ENCODE measurements around the gene CMIP. TPM values are rescaled to one million over a fixed set of nuclear protein-coding genes. Genes with fewer than 3 reads are reported as not detected.

CMIP gene
- polyA plus RNA-seq, 3 donors: 0.85 to 61.9 (median 0.93) TPM

DNA sequence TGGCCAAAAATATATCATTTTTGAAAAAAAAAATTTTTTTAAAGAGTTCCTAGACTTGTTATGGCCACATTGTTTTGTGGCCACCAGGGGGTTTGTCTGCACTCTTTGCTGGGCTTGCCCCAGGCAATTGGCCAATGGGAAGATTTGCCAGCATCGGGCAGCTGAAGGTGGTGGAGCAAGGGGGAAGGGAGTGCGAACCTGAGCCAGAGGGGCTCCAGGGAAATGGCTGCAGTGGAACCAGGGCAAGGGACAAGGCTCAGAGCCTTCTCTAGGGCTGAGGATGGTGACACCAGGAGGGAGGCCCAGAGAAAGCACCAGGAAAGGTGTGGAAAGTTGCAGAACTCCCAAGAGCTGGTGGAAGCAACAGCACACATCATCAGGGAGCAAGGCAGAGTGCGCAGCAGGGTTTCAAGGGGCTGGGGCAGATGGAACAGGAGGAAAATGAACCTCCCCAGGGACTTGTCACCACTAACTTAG is 15.5 kb upstream of the CMIP start:
- Mint-ChIP-seq H3K36me3 (peaks cover 0 to 10% of the 10 kb centered on the region in 2 donors), H3K27ac (peak overlapping the region in 3 of 7 donors; percentile 33 to 59 (median 50)), H3K9me3 (peaks cover 0 to 2% (median 0%) of the 10 kb centered on the region in 7 donors), H3K4me1 (peaks cover 54% of the 10 kb centered on the region), H3K4me3 (peak overlapping the region in 1 of 2 donors; percentile 52), H3K27me3 (ENCODE audit: low read depth in 3 of 3) (peaks cover 0 to 8% (median 4%) of the 10 kb centered on the region in 3 donors)
- TF ChIP-seq, protein P1, sequence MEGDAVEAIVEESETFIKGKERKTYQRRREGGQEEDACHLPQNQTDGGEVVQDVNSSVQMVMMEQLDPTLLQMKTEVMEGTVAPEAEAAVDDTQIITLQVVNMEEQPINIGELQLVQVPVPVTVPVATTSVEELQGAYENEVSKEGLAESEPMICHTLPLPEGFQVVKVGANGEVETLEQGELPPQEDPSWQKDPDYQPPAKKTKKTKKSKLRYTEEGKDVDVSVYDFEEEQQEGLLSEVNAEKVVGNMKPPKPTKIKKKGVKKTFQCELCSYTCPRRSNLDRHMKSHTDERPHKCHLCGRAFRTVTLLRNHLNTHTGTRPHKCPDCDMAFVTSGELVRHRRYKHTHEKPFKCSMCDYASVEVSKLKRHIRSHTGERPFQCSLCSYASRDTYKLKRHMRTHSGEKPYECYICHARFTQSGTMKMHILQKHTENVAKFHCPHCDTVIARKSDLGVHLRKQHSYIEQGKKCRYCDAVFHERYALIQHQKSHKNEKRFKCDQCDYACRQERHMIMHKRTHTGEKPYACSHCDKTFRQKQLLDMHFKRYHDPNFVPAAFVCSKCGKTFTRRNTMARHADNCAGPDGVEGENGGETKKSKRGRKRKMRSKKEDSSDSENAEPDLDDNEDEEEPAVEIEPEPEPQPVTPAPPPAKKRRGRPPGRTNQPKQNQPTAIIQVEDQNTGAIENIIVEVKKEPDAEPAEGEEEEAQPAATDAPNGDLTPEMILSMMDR (IDR thresholded peaks at IDR 0.05): peak; percentile 82
- Histone ChIP-seq H3K9me3 (replicated peaks in 1 of 2; ENCODE audit: control insufficient read depth in 1 of 2, insufficient read depth in 1 of 2, low read length in 2 of 2) (no peaks in the 10 kb centered on the region), H4K20me1 (ENCODE audit: insufficient read depth, low read length) (no peaks in the 10 kb centered on the region), H3K27me3 (ENCODE audit: control insufficient read depth in 2 of 2, insufficient read depth in 2 of 2, low read length in 2 of 2) (no peaks in the 10 kb centered on the region), H3K4me2 (replicated peaks; ENCODE audit: extremely low read depth, low read length, poor library complexity, severe bottlenecking) (no peak overlapping the region), H3K4me3 (replicated peaks in 1 of 3; ENCODE audit: low read depth in 2 of 3, low read length in 3 of 3) (no peak overlapping the region), H3K4me1 (ENCODE audit: control insufficient read depth in 1 of 2, insufficient read depth in 2 of 2, low read length in 2 of 2) (peaks cover 47 to 57% of the 10 kb centered on the region in 2 donors), H3K27ac (ENCODE audit: low read depth in 1 of 2, low read length in 2 of 2) (no peak overlapping the region), H3K36me3 (replicated peaks in 1 of 2; ENCODE audit: control insufficient read depth in 1 of 2, insufficient read depth in 2 of 2, low read length in 2 of 2) (no peaks in the 10 kb centered on the region), H3K9ac (ENCODE audit: insufficient read depth, low read length, poor library complexity, severe bottlenecking) (no peak overlapping the region), H3K79me2 (ENCODE audit: insufficient read depth, low read length) (peaks cover 3% of the 10 kb centered on the region), H2AFZ (ENCODE audit: insufficient read depth, low read depth, low read length, poor library complexity, severe bottlenecking) (peak overlapping the region; percentile 26)
- 22% methylated on average over 2 of the region's 3 CpGs for WGBS (ENCODE audit: insufficient coverage)
- intact Hi-C loops (cut with micrococcal nuclease): loop anchor here in 1 of 2 donors (10.0 kb wide), 1 partner anchor 46 kb away; no protein-coding TSS in a partner anchor
- DNase-seq: peak; percentile 62 to 76 (median 69)

DNA sequence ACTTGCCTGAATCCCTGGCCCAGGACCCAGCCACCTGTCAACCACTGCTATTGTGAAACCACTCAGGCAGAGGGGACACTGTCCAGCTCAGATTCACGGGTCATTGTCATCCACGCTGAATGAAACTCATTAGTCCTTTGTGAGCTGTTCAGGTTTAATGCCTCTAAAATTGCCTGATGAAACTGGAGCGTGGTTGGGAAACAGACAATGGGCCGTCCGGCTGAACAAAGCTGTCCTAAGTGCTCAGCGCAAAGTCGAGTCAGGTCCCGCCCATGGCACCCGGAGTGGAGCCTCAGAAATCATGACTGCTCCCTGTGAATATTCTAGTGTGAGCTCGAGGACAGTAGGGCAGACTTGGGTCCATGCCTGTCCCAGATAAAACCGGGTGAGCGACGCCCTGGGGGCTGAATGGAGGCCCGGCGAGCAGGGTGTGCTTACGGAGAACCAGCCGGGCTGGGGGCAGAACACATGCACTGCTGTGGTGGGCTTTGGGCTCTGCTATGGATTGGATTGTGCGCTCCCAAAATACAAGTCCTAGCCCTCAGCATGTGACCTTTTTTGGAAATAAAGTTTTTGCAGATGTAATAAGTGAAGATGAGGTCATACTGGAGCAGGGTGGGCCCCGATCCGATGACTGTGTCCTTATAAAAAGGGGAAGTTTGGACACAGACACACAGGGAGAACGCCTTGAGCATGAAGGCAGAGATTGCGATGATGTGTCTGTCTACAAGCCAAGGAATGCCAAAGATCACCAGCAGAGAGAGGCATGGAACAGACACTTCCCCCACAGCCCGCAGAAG is 12.9 kb upstream of the CMIP start:
- peaks cover 0 to 10% (median 7%) of the 10 kb centered on the region in 3 donors for H3K27me3 Mint-ChIP-seq (ENCODE audit: low read depth in 3 of 3)
- no peak overlapping the region for H2AFZ ChIP-seq (ENCODE audit: insufficient read depth, low read depth, low read length, poor library complexity, severe bottlenecking)
- H4K20me1 ChIP-seq (ENCODE audit: insufficient read depth, low read length): no peaks in the 10 kb centered on the region
- peaks cover 31 to 41% of the 10 kb centered on the region in 2 donors for H3K4me1 ChIP-seq (ENCODE audit: control insufficient read depth in 1 of 2, insufficient read depth in 2 of 2, low read length in 2 of 2)
- no peaks in the 10 kb centered on the region for H3K36me3 ChIP-seq (replicated peaks in 1 of 2; ENCODE audit: control insufficient read depth in 1 of 2, insufficient read depth in 2 of 2, low read length in 2 of 2)
- peaks cover 0 to 2% (median 0%) of the 10 kb centered on the region in 7 donors for H3K9me3 Mint-ChIP-seq
- WGBS (ENCODE audit: insufficient coverage): 72% methylated on average over 22 of the region's 23 CpGs
- H3K4me1 Mint-ChIP-seq: peaks cover 41% of the 10 kb centered on the region
- no peaks in the 10 kb centered on the region for H3K9me3 ChIP-seq (replicated peaks in 1 of 2; ENCODE audit: control insufficient read depth in 1 of 2, insufficient read depth in 1 of 2, low read length in 2 of 2)
- peaks cover 0 to 8% of the 10 kb centered on the region in 2 donors for H3K36me3 Mint-ChIP-seq
- H3K4me3 ChIP-seq (replicated peaks in 1 of 3; ENCODE audit: low read depth in 2 of 3, low read length in 3 of 3): peak overlapping the region in 1 of 3 experiments; percentile 7
- peaks cover 3% of the 10 kb centered on the region for H3K79me2 ChIP-seq (ENCODE audit: insufficient read depth, low read length)
- peak overlapping the region; percentile 68 to 77 for H3K27ac ChIP-seq (ENCODE audit: low read depth in 1 of 2, low read length in 2 of 2)
- peak overlapping the region; percentile 34 for H3K4me2 ChIP-seq (replicated peaks; ENCODE audit: extremely low read depth, low read length, poor library complexity, severe bottlenecking)
- DNase-seq: peak; percentile 90 to 96 (median 93)
- TF ChIP-seq, protein P1 (IDR thresholded peaks at IDR 0.05): no peak
- peak overlapping the region; percentile 80 to 95 (median 92) for H3K27ac Mint-ChIP-seq
- intact Hi-C loops (cut with micrococcal nuclease): loop anchor here in 1 of 2 donors (2.0 to 5.0 kb wide), 2 partner anchors 15 to 201 kb away; no protein-coding TSS in a partner anchor
- no peaks in the 10 kb centered on the region for H3K27me3 ChIP-seq (ENCODE audit: control insufficient read depth in 2 of 2, insufficient read depth in 2 of 2, low read length in 2 of 2)
- H3K4me3 Mint-ChIP-seq: peak overlapping the region; percentile 26 to 31
- peak overlapping the region; percentile 24 for H3K9ac ChIP-seq (ENCODE audit: insufficient read depth, low read length, poor library complexity, severe bottlenecking)

Measured in CD14-positive monocyte (primary cell).